Psoas muscle (tissue), 8 donors: ENCODE measurements around the gene BCL6. TPM values are rescaled to one million over a fixed set of nuclear protein-coding genes. Genes with fewer than 3 reads are reported as not detected.

ENCODE experiments used
- ATAC-seq, 4 donors: fragments of 200-7000 bp; cut with Tn5 transposase; one replicate each; pipeline ENCODE4 v1.9.1; 2020; ENCODE audit warnings: moderate library complexity in 3 of 4, mild to moderate bottlenecking in 2 of 4
- DNase-seq, 2 donors: peaks; one replicate each; pipeline ENCODE4 v3.0.0-alpha.2; 2020
- H3K27ac ChIP-seq: fragments of 200-600 bp; one replicate; pipeline ENCODE4 v1.8.0; 2022
- H3K27me3 ChIP-seq, 3 donors: fragments of 200-600 bp in 1 of 3; one replicate each; pipeline versions ENCODE4 v1.6.1 to v1.8.0; 2013 to 2022; ENCODE audit warnings: low read length in 2 of 3, mild to moderate bottlenecking in 2 of 3, moderate library complexity in 1 of 3; ENCODE audit not compliant: insufficient read depth in 3 of 3
- H3K36me3 ChIP-seq, 2 donors: fragments of 200-600 bp in 1 of 2; one replicate each; pipeline versions ENCODE4 v1.6.1 to v1.8.0; 2013 to 2022; ENCODE audit warnings: low read depth in 1 of 2, mild to moderate bottlenecking in 1 of 2, moderate library complexity in 1 of 2; ENCODE audit not compliant: insufficient read depth in 1 of 2
- H3K4me1 ChIP-seq: fragments of 200-600 bp; one replicate; pipeline ENCODE4 v1.8.0; 2022
- H3K4me3 ChIP-seq: fragments of 200-600 bp; one replicate; pipeline ENCODE4 v1.8.0; 2022; ENCODE audit warnings: mild to moderate bottlenecking
- H3K9me3 ChIP-seq: fragments of 200-600 bp; one replicate; pipeline ENCODE4 v1.8.0; 2022
- CTCF ChIP-seq: fragments of 200-600 bp; IDR thresholded peaks from one replicate; pipeline ENCODE4 v1.8.0; 2022; ENCODE audit warnings: antibody characterized with exemption
- WGBS, 3 donors: extraction: QIAGEN DNeasy Blood & Tissue Kit; methylation state at CpG; one replicate each; pipeline versions ENCODE4 v1.1.6 to v1.1.7; 2013; 5-methylcytosine and 5-hydroxymethylcytosine counted together
- intact Hi-C, 2 donors: fragments of 100-400 bp; cut with DNase I; formaldehyde crosslinking; loops; one replicate each; pipeline versions ENCODE4 v1.11.0 to v1.14.2; 2022
- polyA plus RNA-seq, 3 donors: library from polyadenylated mRNA; stranded (reverse); fragments of 200-250 nt; gene quantifications; one replicate each; pipeline ENCODE4 v1.2.3, GENCODE V29; 2013
- total RNA-seq, 4 donors: library from RNA; stranded (reverse); fragmentation: NEBNext Ultra II Directional in 2 of 4; extraction: Animal tissue kit (Norgen Biotek cat#: 25700) in 2 of 4; gene quantifications; one replicate each; pipeline versions ENCODE4 v1.2.1 to v1.2.4, GENCODE V29; 2021 to 2023
- donor health status: healthy with polysubstance abuse.
- donor health status: DM: no; HTN: no; CAD: no; lungs with moderate emphysema.
- donor health status: Bipolar disorder and iron deficiency.
- donor health status: healthy.
- donor health status: DM: yes; HTN: yes; CAD: no.
- donor health status: DM: no; HTN: no; CAD: no.
- donor health status: DM: no; HTN: no; CAD: no.
- donor health status: DM: yes; HTN: yes; CAD: no.

Gene BCL6
- total and polyA plus RNA-seq, 7 donors, result 43.2 to 524 (median 265) TPM

- Histone ChIP-seq H3K4me1 (peaks cover 13% of the 10 kb centered on the region), H3K36me3 (no peaks in the 10 kb centered on the region), H3K27me3 (peaks cover 0 to 3% (median 0%) of the 10 kb centered on the region in 3 donors), H3K9me3 (no peaks in the 10 kb centered on the region), H3K4me3 (no peak overlapping the region), H3K27ac (peak overlapping the region; percentile 36)
- intact Hi-C loops, result no loop called here
- 56 to 67% (median 58%) methylated on average over 4 of the region's 4 CpGs for WGBS, 3 donors
- ATAC-seq (peak in 2 of 4 donors; percentile 7 to 27), DNase-seq (no peak)
- no peak for TF ChIP-seq CTCF
Measured at GRCh38 chr3:187695449-187695848, 49.8 kb downstream of the BCL6 start.

DNA sequence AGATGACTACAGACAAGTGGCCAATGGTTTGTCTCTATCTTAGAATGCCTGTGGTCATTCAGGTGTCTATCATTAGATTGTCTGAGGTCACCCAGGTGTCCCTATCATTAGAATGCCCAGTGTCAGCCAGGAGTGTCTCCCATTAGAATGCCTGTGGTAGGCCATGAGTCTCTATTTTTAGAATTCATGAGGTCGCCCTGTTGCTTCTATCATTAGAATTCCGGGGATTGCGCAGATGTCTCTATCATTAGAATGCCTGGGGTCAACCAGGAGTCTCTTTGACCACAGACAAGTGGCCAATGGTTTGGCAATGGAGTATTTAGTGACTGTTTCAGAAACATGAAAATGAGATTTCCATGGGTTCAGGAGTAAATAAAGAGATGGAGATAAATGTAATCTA, 50.5 kb downstream of the BCL6 start:
- intact Hi-C loops, result no loop called here
- no peaks in the 10 kb centered on the region for H3K9me3 ChIP-seq
- DNase-seq (no peak), ATAC-seq (peak; percentile 88 to 95 (median 93))
- peaks cover 9% of the 10 kb centered on the region for H3K4me1 ChIP-seq
- H3K27me3 ChIP-seq, result peaks cover 0 to 3% (median 0%) of the 10 kb centered on the region in 3 donors
- no peaks in the 10 kb centered on the region for H3K36me3 ChIP-seq
- no peak overlapping the region for H3K4me3 ChIP-seq
- no peak for TF ChIP-seq CTCF
- peak overlapping the region; percentile 36 for H3K27ac ChIP-seq
- 12 to 40% (median 22%) methylated on average over 3 of the region's 3 CpGs for WGBS, 3 donors

DNA sequence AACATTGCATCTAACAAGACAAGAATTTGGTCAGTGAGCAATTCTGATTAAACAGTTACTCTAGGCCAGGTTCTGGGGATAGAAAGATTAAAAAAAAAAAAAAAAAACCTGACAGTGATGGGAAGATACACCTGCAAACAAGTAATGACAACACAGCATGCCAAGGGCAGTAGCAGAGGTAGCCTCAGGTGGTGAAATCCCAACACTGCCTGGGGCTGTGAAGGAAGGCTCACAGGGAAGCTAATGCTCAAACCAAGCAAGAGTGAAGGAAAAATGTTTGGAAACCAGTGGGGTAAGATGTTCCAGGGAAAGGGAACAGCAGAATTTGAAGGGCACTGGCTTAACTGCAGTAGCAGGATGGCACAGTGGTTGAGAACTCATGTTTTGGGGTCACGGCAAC, 51.8 kb downstream of the BCL6 start:
- no peak for TF ChIP-seq CTCF
- Histone ChIP-seq H3K4me1 (peaks cover 8% of the 10 kb centered on the region), H3K36me3 (no peaks in the 10 kb centered on the region), H3K9me3 (no peaks in the 10 kb centered on the region), H3K27me3 (peaks cover 0 to 3% (median 0%) of the 10 kb centered on the region in 3 donors), H3K27ac (no peak overlapping the region), H3K4me3 (no peak overlapping the region)
- intact Hi-C loops, result no loop called here
- DNase-seq (no peak), ATAC-seq (no peak)
- 95 to 100% (median 98%) methylated on average over 1 of the region's 1 CpG for WGBS, 3 donors

DNA sequence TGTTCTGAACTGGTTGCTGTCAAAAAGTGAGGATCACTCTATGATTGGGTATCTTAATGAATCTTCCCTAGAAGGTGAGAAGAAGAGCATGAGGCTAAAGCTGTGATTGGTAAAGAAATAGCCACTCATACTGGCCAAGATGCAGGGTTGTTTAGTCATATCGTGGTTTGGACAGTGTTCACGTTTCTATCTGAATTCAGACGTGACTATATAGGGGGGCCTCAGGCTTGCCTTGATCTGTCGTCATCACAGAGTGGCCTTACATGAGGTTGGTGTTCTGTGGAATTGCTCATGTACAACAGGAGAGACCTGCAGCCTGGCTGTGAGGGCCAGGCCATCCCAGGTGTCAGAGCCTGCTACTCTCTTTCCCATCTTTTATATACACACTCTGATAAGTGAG, 55.3 kb downstream of the BCL6 start:
- H3K9me3 ChIP-seq, result peaks cover 5% of the 10 kb centered on the region
- H3K4me1 ChIP-seq, result no peaks in the 10 kb centered on the region
- H3K27me3 ChIP-seq, result peaks cover 0 to 3% (median 0%) of the 10 kb centered on the region in 3 donors
- 69 to 73% (median 71%) methylated on average over 4 of the region's 4 CpGs for WGBS, 3 donors
- intact Hi-C loops, result no loop called here
- H3K4me3 ChIP-seq, result no peak overlapping the region
- DNase-seq (no peak), ATAC-seq (no peak)
- no peak for TF ChIP-seq CTCF
- H3K27ac ChIP-seq, result no peak overlapping the region
- H3K36me3 ChIP-seq, result no peaks in the 10 kb centered on the region

GRCh38 chr3:187686621-187687273, 58.5 kb downstream of the BCL6 start:
- ATAC-seq (no peak), DNase-seq (no peak)
- H3K9me3 ChIP-seq, result peaks cover 5% of the 10 kb centered on the region
- no peak overlapping the region for H3K27ac ChIP-seq
- TF ChIP-seq CTCF, result no peak
- peaks cover 0 to 4% (median 2%) of the 10 kb centered on the region in 3 donors for H3K27me3 ChIP-seq
- no peak overlapping the region for H3K4me3 ChIP-seq
- 93 to 95% (median 94%) methylated on average over 5 of the region's 5 CpGs for WGBS, 3 donors
- intact Hi-C loops, result no loop called here
- no peaks in the 10 kb centered on the region for H3K4me1 ChIP-seq
- H3K36me3 ChIP-seq, result no peaks in the 10 kb centered on the region
